VCaP (cell line): ENCODE results near the gene TUBGCP3.

Experiments
- H3K27ac ChIP-seq: fragments of 450-650 bp; 2 replicates; pipeline ENCODE4 v1.5.1; 2017
- CTCF ChIP-seq: fragments of 450-650 bp; conservative IDR thresholded peaks from 2 replicates; pipeline ENCODE4 v1.5.1; 2017; ENCODE audit warnings: mild to moderate bottlenecking, moderate library complexity

The TUBGCP3 gene

GRCh38 chr13:112468069-112468468 lies 119.9 kb downstream of the TUBGCP3 start:
- TF ChIP-seq CTCF, result no peak
- H3K27ac ChIP-seq, result no peak overlapping the region

GRCh38 chr13:112467236-112467635 lies 120.7 kb downstream of the TUBGCP3 start:
- no peak for TF ChIP-seq CTCF
- H3K27ac ChIP-seq, result no peak overlapping the region

GRCh38 chr13:112466132-112467058 lies 121.6 kb downstream of the TUBGCP3 start:
- TF ChIP-seq CTCF, result no peak
- H3K27ac ChIP-seq, result no peak overlapping the region

- TF ChIP-seq CTCF, result no peak
Observed at GRCh38 chr13:112465251-112466131, 122.5 kb downstream of the TUBGCP3 start.

GRCh38 chr13:112464720-112465119 lies 123.2 kb downstream of the TUBGCP3 start:
- TF ChIP-seq CTCF, result no peak
- no peak overlapping the region for H3K27ac ChIP-seq

More at GRCh38 chr13:112465251-112466131, 122.5 kb downstream of the TUBGCP3 start:
- H3K27ac ChIP-seq, result no peak overlapping the region

- no peak overlapping the region for H3K27ac ChIP-seq
- TF ChIP-seq CTCF, result no peak
Observed at GRCh38 chr13:112462408-112462807, 125.5 kb downstream of the TUBGCP3 start.

GRCh38 chr13:112457485-112457884 lies 130.5 kb downstream of the TUBGCP3 start:
- TF ChIP-seq CTCF, result no peak
- H3K27ac ChIP-seq, result no peak overlapping the region
